NCI-H146 (cell line): Measurements from ENCODE around the gene SFRP2.

Experiments used
- DNase-seq: peaks from one replicate; lab custom pipeline; 2025; lab: John Stamatoyannopoulos, UW

SFRP2 gene

GRCh38 chr4:153788413-153789276, at the start of gene SFRP2:
Gene SFRP2 (minus strand): TSS chr4:153789083. CDS start chr4:153788835, 248 bp downstream.
- no peak for DNase-seq

- no peak for DNase-seq
These were observed 49.7 kb upstream of the SFRP2 start for GRCh38 chr4:153838564-153838963.

- DNase-seq = no peak
These were observed 46.0 kb upstream of the SFRP2 start for GRCh38 chr4:153834901-153835300.

- no peak for DNase-seq
These were observed 43.9 kb upstream of the SFRP2 start for GRCh38 chr4:153832720-153833287.

GRCh38 chr4:153832054-153832453, 43.2 kb upstream of the SFRP2 start:
- no peak for DNase-seq

GRCh38 chr4:153831245-153831644, 42.4 kb upstream of the SFRP2 start:
- no peak for DNase-seq

GRCh38 chr4:153825691-153826090, 36.8 kb upstream of the SFRP2 start:
- DNase-seq = no peak

GRCh38 chr4:153825126-153825525, 36.2 kb upstream of the SFRP2 start:
- DNase-seq = no peak

- no peak for DNase-seq
These were observed 35.6 kb upstream of the SFRP2 start for GRCh38 chr4:153824501-153824900.

GRCh38 chr4:153823483-153823882, 34.6 kb upstream of the SFRP2 start:
- no peak for DNase-seq

- no peak for DNase-seq
These were observed 33.4 kb upstream of the SFRP2 start for GRCh38 chr4:153822316-153822715.

- no peak for DNase-seq
These were observed 28.6 kb upstream of the SFRP2 start for GRCh38 chr4:153817466-153817865.

- no peak for DNase-seq
These were observed 27.7 kb upstream of the SFRP2 start for GRCh38 chr4:153816542-153816941.

GRCh38 chr4:153814789-153815188, 25.9 kb upstream of the SFRP2 start:
- no peak for DNase-seq

- no peak for DNase-seq
These were observed 21.3 kb upstream of the SFRP2 start for GRCh38 chr4:153809916-153810810.

- no peak for DNase-seq
These were observed 20.4 kb upstream of the SFRP2 start for GRCh38 chr4:153809307-153809706.

- no peak for DNase-seq
These were observed 19.3 kb upstream of the SFRP2 start for GRCh38 chr4:153808175-153808574.

GRCh38 chr4:153806073-153806472, 17.2 kb upstream of the SFRP2 start:
- DNase-seq = no peak

- no peak for DNase-seq
These were observed 15.8 kb upstream of the SFRP2 start for GRCh38 chr4:153804722-153805121.

GRCh38 chr4:153799694-153800074, 10.8 kb upstream of the SFRP2 start:
- no peak for DNase-seq

GRCh38 chr4:153798901-153799693, 10.2 kb upstream of the SFRP2 start:
- no peak for DNase-seq

GRCh38 chr4:153798420-153798819, 9.5 kb upstream of the SFRP2 start:
- DNase-seq = no peak
